Astrocyte of the hippocampus (primary cell): ENCODE data around the gene SCAI.
A peak's percentile ranks its signal among the peaks of the same experiment; 100 is the strongest.
"Not testable (repeated sequence)": the region's sequence is repeated elsewhere in the genome, so short reads cannot be mapped to it uniquely, and the experiment has no call there.

Source experiments
- DNase-seq: peaks from one replicate; pipeline ENCODE4 v3.0.0; 2011; ENCODE audit warnings: low read depth, low spot score

Gene SCAI

GRCh38 chr9:125150349-125151245 is 7.3 kb upstream of the SCAI start:
- DNase-seq, result no peak

- no peak for DNase-seq
These were observed 4.1 kb upstream of the SCAI start for GRCh38 chr9:125147401-125147951.

GRCh38 chr9:125146247-125146646 is 2.9 kb upstream of the SCAI start:
- peak; percentile 29 for DNase-seq

- no peak for DNase-seq
These were observed 2.1 kb upstream of the SCAI start for GRCh38 chr9:125145425-125145824.

- peak; percentile 13 for DNase-seq
These were observed 560 bp downstream of the SCAI start for GRCh38 chr9:125142560-125143376.

- no peak for DNase-seq
These were observed 1.6 kb downstream of the SCAI start for GRCh38 chr9:125141751-125142150.

- no peak for DNase-seq
These were observed 2.1 kb downstream of the SCAI start for GRCh38 chr9:125141251-125141650.

- no peak for DNase-seq
These were observed 2.8 kb downstream of the SCAI start for GRCh38 chr9:125140576-125140975.

- peak; percentile 63 for DNase-seq
These were observed 6.1 kb downstream of the SCAI start for GRCh38 chr9:125137200-125137599.

GRCh38 chr9:125134976-125135375 is 8.4 kb downstream of the SCAI start:
- no peak for DNase-seq

- no peak for DNase-seq
These were observed 9.7 kb downstream of the SCAI start for GRCh38 chr9:125133403-125134329.

GRCh38 chr9:125131778-125132177 is 11.6 kb downstream of the SCAI start:
- DNase-seq, result no peak

- peak; percentile 98 for DNase-seq
These were observed 17.1 kb downstream of the SCAI start for GRCh38 chr9:125126019-125126746.

- DNase-seq, result no peak
These were observed 17.8 kb downstream of the SCAI start for GRCh38 chr9:125125523-125125922.

GRCh38 chr9:125121146-125121545 is 22.2 kb downstream of the SCAI start:
- no peak for DNase-seq

- DNase-seq, result no peak
These were observed 23.6 kb downstream of the SCAI start for GRCh38 chr9:125119643-125120286.

GRCh38 chr9:125118696-125119095 is 24.6 kb downstream of the SCAI start:
- DNase-seq, result not testable (repeated sequence)

- not testable (repeated sequence) for DNase-seq
These were observed 28.8 kb downstream of the SCAI start for GRCh38 chr9:125114503-125114902.

- DNase-seq, result no peak
These were observed 32.9 kb downstream of the SCAI start for GRCh38 chr9:125110464-125110863.

- DNase-seq, result not testable (repeated sequence)
These were observed 34.8 kb downstream of the SCAI start for GRCh38 chr9:125108541-125108940.
